GM21528 (cell line): ENCODE data around the gene TMEM273.

ENCODE experiments used
- ATAC-seq: cut with Tn5 transposase; IDR thresholded peaks from one replicate; pipeline ENCODE4 v1.9.1; 2021; ENCODE audit warnings: mild to moderate bottlenecking, moderate library complexity; ENCODE audit not compliant: unreplicated experiment, low FRiP score

The TMEM273 gene

GRCh38 chr10:49187950-49188761 lies at the start of gene TMEM273:
TMEM273 (minus strand) TSS chr10:49188391; CDS start chr10:49188336, 55 bp downstream.
- peak; percentile 66 for ATAC-seq

- ATAC-seq = no peak
These were observed 49.8 kb upstream of the TMEM273 start for GRCh38 chr10:49237985-49238384.

- ATAC-seq = no peak
These were observed 47.2 kb upstream of the TMEM273 start for GRCh38 chr10:49235392-49235791.

GRCh38 chr10:49231086-49231820 lies 43.1 kb upstream of the TMEM273 start:
- ATAC-seq = no peak

- ATAC-seq = no peak
These were observed 41.8 kb upstream of the TMEM273 start for GRCh38 chr10:49230004-49230403.

GRCh38 chr10:49228677-49229076 lies 40.5 kb upstream of the TMEM273 start:
- ATAC-seq = no peak

- ATAC-seq = no peak
These were observed 39.2 kb upstream of the TMEM273 start for GRCh38 chr10:49227406-49227805.

- ATAC-seq = no peak
These were observed 38.4 kb upstream of the TMEM273 start for GRCh38 chr10:49226594-49226993.

- no peak for ATAC-seq
These were observed 37.2 kb upstream of the TMEM273 start for GRCh38 chr10:49225218-49225876.

GRCh38 chr10:49223205-49223604 lies 35.0 kb upstream of the TMEM273 start:
- no peak for ATAC-seq

GRCh38 chr10:49222170-49222569 lies 34.0 kb upstream of the TMEM273 start:
- no peak for ATAC-seq

GRCh38 chr10:49220679-49221078 lies 32.5 kb upstream of the TMEM273 start:
- ATAC-seq = no peak

- no peak for ATAC-seq
These were observed 31.8 kb upstream of the TMEM273 start for GRCh38 chr10:49220031-49220430.

GRCh38 chr10:49219248-49219647 lies 31.1 kb upstream of the TMEM273 start:
- ATAC-seq = no peak

- ATAC-seq = no peak
These were observed 30.3 kb upstream of the TMEM273 start for GRCh38 chr10:49218480-49218879.

- no peak for ATAC-seq
These were observed 29.5 kb upstream of the TMEM273 start for GRCh38 chr10:49217645-49218044.

- no peak for ATAC-seq
These were observed 25.0 kb upstream of the TMEM273 start for GRCh38 chr10:49213211-49213610.

GRCh38 chr10:49212783-49213182 lies 24.6 kb upstream of the TMEM273 start:
- no peak for ATAC-seq

- no peak for ATAC-seq
These were observed 23.9 kb upstream of the TMEM273 start for GRCh38 chr10:49212076-49212475.

- no peak for ATAC-seq
These were observed 20.8 kb upstream of the TMEM273 start for GRCh38 chr10:49208996-49209395.

GRCh38 chr10:49207936-49208487 lies 19.8 kb upstream of the TMEM273 start:
- ATAC-seq = no peak
